ENCODE results near the gene ARHGAP42. TPM values are rescaled to one million over a fixed set of nuclear protein-coding genes. Genes with fewer than 3 reads are reported as not detected.
"Not testable (repeated sequence)": the region's sequence is repeated elsewhere in the genome, so short reads cannot be mapped to it uniquely, and the experiment has no call there.

Gene ARHGAP42
- total and polyA plus RNA-seq, 2 of the 13 experiments (the other 11 are each of a cell fraction or from before 2014, with no cell fraction given) = 2.5 to 4.3 TPM

DNA sequence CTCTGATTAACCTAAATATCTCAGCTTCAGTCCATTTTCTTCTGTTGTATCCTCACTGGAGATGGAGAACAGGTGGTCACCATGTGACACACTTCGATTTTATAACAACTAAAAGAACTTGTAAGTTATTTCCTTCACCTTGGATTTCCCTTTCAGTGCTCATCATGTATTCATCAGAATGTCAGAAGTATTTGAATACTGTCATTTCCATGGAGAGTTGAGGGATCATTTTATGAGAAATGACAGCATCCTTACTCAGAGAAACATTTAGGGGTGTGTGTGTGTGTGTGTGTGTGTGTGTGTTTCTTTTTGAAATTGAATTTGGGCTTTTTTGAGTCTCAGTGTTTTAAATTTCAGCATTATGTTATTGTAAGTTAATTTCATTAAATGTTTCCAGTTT is 205.8 kb downstream of the ARHGAP42 start:
- Histone ChIP-seq H3K4me1 (ENCODE audit: insufficient read depth, low read length) (no peaks in the 10 kb centered on the region), H3K9ac (ENCODE audit: insufficient read depth, low read depth, low read length) (no peak overlapping the region), H3K9me3 (ENCODE audit: low read length) (no peaks in the 10 kb centered on the region), H3K36me3 (replicated peaks in 1 of 2; ENCODE audit: control insufficient read depth in 1 of 2, insufficient read depth in 2 of 2, low read length in 2 of 2) (no peaks in the 10 kb centered on the region), H3K27ac (ENCODE audit: extremely low read length, insufficient read depth, low read length) (no peak overlapping the region), H2AFZ (ENCODE audit: low read length) (no peak overlapping the region), H3K27me3 (ENCODE audit: control insufficient read depth in 1 of 2, insufficient read depth in 2 of 2, low read length in 2 of 2) (no peaks in the 10 kb centered on the region), H3K4me2 (ENCODE audit: low read depth, low read length) (no peak overlapping the region), H4K20me1 (ENCODE audit: insufficient read depth, low read length) (no peaks in the 10 kb centered on the region), H3K4me3 (replicated peaks in 1 of 3; ENCODE audit: insufficient read depth in 1 of 3, low read depth in 2 of 3, low read length in 3 of 3) (no peak overlapping the region), H3K79me2 (ENCODE audit: insufficient read depth, low read length) (no peaks in the 10 kb centered on the region)
- in situ Hi-C loops (cut with HindIII; ENCODE audit: extremely low pct_ligation_motif_present, low pct_unique_long_range_greater_than_20kb) (no loop called here), intact Hi-C loops (cut with micrococcal nuclease; ENCODE audit: unreplicated experiment) (no loop called here)
- ChIA-PET POLR2A (no interaction called here), CTCF (ENCODE audit: low intra/inter-chr PET ratio, low total read pairs) (no interaction called here)
- BruUV-seq (replicated peaks) = no TSS peak
- no peak for DNase-seq (ENCODE audit: low spot score)
- no peak for FAIRE-seq
- TF ChIP-seq, protein P1, sequence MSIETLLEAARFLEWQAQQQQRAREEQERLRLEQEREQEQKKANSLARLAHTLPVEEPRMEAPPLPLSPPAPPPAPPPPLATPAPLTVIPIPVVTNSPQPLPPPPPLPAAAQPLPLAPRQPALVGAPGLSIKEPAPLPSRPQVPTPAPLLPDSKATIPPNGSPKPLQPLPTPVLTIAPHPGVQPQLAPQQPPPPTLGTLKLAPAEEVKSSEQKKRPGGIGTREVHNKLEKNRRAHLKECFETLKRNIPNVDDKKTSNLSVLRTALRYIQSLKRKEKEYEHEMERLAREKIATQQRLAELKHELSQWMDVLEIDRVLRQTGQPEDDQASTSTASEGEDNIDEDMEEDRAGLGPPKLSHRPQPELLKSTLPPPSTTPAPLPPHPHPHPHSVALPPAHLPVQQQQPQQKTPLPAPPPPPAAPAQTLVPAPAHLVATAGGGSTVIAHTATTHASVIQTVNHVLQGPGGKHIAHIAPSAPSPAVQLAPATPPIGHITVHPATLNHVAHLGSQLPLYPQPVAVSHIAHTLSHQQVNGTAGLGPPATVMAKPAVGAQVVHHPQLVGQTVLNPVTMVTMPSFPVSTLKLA (IDR thresholded peaks at IDR 0.05) = peak; percentile 23; the same call in 1 of the 2 replicates
- TF ChIP-seq ZNF567 (CRISPR knock-in tag; IDR thresholded peaks at IDR 0.05; ENCODE audit: borderline replicate concordance) = no peak
- 7% methylated on average over 1 of the region's 1 CpG for WGBS (ENCODE audit: low lambda C conversion rate)
- no peak for ATAC-seq

DNA sequence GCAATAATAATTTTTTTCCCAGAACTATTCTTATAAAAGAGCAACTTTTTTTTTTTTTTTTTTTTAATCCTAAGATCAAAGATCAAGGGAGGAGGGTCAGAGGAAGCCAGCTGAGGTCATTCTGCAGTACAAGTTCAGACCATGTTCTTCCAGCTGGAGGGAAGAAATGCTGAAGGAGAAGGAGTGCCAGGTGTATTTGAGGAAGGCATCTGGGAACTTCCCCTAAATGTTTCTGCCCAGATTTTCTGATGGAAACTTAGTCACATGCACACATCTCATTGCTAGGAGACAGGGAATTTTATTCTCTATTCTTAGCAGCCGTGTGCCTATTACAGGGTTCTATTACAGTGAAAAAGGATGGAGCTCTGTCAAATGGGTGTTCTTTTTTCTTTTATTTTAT is 208.4 kb downstream of the ARHGAP42 start:
- H3K27me3 ChIP-seq (ENCODE audit: control insufficient read depth in 1 of 2, insufficient read depth in 2 of 2, low read length in 2 of 2) = no peaks in the 10 kb centered on the region
- no peak for FAIRE-seq
- no TSS peak for BruUV-seq (replicated peaks)
- whole genome bisulfite sequencing (ENCODE audit: low lambda C conversion rate) = 88% methylated on average over 1 of the region's 1 CpG
- no peaks in the 10 kb centered on the region for H3K36me3 ChIP-seq (replicated peaks in 1 of 2; ENCODE audit: control insufficient read depth in 1 of 2, insufficient read depth in 2 of 2, low read length in 2 of 2)
- H3K4me1 ChIP-seq (ENCODE audit: insufficient read depth, low read length) = no peaks in the 10 kb centered on the region
- POLR2A ChIA-PET = no interaction called here
- DNase-seq (ENCODE audit: low spot score) = no peak
- no peak for TF ChIP-seq RNF2 (conservative IDR thresholded peaks at IDR 0.05; ENCODE audit: low read depth)
- TF ChIP-seq, protein P2, sequence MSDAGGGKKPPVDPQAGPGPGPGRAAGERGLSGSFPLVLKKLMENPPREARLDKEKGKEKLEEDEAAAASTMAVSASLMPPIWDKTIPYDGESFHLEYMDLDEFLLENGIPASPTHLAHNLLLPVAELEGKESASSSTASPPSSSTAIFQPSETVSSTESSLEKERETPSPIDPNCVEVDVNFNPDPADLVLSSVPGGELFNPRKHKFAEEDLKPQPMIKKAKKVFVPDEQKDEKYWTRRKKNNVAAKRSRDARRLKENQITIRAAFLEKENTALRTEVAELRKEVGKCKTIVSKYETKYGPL (CRISPR knock-in tag; IDR thresholded peaks at IDR 0.05) = no peak
- TF ChIP-seq ZKSCAN1 (IDR thresholded peaks at IDR 0.05; ENCODE audit: low read length) = no peak
- no peak for TF ChIP-seq CEBPB (IDR thresholded peaks at IDR 0.05; ENCODE audit: borderline replicate concordance, low read depth, low read length)
- TF ChIP-seq TCF7L2 (IDR thresholded peaks at IDR 0.05; ENCODE audit: low read depth, low read length) = no peak
- TF ChIP-seq NFKB2 (CRISPR knock-in tag; IDR thresholded peaks at IDR 0.05; ENCODE audit: borderline replicate concordance) = no peak
- TF ChIP-seq, protein P3, sequence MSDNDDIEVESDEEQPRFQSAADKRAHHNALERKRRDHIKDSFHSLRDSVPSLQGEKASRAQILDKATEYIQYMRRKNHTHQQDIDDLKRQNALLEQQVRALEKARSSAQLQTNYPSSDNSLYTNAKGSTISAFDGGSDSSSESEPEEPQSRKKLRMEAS (IDR thresholded peaks at IDR 0.05) = no peak
- TF ChIP-seq, protein P4, sequence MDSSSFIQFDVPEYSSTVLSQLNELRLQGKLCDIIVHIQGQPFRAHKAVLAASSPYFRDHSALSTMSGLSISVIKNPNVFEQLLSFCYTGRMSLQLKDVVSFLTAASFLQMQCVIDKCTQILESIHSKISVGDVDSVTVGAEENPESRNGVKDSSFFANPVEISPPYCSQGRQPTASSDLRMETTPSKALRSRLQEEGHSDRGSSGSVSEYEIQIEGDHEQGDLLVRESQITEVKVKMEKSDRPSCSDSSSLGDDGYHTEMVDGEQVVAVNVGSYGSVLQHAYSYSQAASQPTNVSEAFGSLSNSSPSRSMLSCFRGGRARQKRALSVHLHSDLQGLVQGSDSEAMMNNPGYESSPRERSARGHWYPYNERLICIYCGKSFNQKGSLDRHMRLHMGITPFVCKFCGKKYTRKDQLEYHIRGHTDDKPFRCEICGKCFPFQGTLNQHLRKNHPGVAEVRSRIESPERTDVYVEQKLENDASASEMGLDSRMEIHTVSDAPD (CRISPR knock-in tag; IDR thresholded peaks at IDR 0.05) = no peak
- H3K9ac ChIP-seq (ENCODE audit: insufficient read depth, low read depth, low read length) = no peak overlapping the region
- no peaks in the 10 kb centered on the region for H4K20me1 ChIP-seq (ENCODE audit: insufficient read depth, low read length)
- no peak for ATAC-seq
- no peak overlapping the region for H3K4me2 ChIP-seq (ENCODE audit: low read depth, low read length)
- H3K9me3 ChIP-seq (ENCODE audit: low read length) = no peaks in the 10 kb centered on the region
- no peak overlapping the region for H3K27ac ChIP-seq (ENCODE audit: extremely low read length, insufficient read depth, low read length)
- H3K4me3 ChIP-seq (replicated peaks in 1 of 3; ENCODE audit: insufficient read depth in 1 of 3, low read depth in 2 of 3, low read length in 3 of 3) = no peak overlapping the region
- in situ Hi-C loops (cut with HindIII; ENCODE audit: extremely low pct_ligation_motif_present, low pct_unique_long_range_greater_than_20kb) (no loop called here), intact Hi-C loops (cut with micrococcal nuclease; ENCODE audit: unreplicated experiment) (no loop called here)
- no peaks in the 10 kb centered on the region for H3K79me2 ChIP-seq (ENCODE audit: insufficient read depth, low read length)
- CTCF ChIA-PET (ENCODE audit: low intra/inter-chr PET ratio, low total read pairs) = no interaction called here
- no peak overlapping the region for H2AFZ ChIP-seq (ENCODE audit: low read length)

DNA sequence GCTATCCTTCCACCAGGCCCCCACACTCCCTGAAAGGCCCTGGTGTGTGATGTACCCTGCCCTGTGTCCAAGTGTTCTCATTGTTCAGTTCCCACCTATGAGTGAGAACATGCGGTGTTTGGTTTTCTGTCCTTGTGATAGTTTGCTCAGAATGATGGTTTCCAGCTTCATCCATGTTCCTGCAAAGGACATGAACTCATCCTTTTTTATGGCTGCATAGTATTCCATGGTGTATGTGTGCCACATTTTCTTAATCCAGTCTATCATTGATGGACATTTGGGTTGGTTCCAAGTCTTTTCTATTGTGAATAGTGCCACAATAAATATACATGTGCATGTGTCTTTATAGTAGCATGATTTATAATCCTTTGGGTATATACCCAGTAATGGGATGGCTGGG is 208.9 kb downstream of the ARHGAP42 start:
- H3K36me3 ChIP-seq (replicated peaks in 1 of 2; ENCODE audit: control insufficient read depth in 1 of 2, insufficient read depth in 2 of 2, low read length in 2 of 2); H2AFZ ChIP-seq (ENCODE audit: low read length); H3K4me2 ChIP-seq (ENCODE audit: low read depth, low read length); CTCF ChIA-PET (ENCODE audit: low intra/inter-chr PET ratio, low total read pairs); in situ Hi-C loops (cut with HindIII; ENCODE audit: extremely low pct_ligation_motif_present, low pct_unique_long_range_greater_than_20kb); H3K9me3 ChIP-seq (ENCODE audit: low read length); BruUV-seq (replicated peaks); H3K27me3 ChIP-seq (ENCODE audit: control insufficient read depth in 1 of 2, insufficient read depth in 2 of 2, low read length in 2 of 2); H3K9ac ChIP-seq (ENCODE audit: insufficient read depth, low read depth, low read length); H3K4me3 ChIP-seq (replicated peaks in 1 of 3; ENCODE audit: insufficient read depth in 1 of 3, low read depth in 2 of 3, low read length in 3 of 3); POLR2A ChIA-PET; intact Hi-C loops (cut with micrococcal nuclease; ENCODE audit: unreplicated experiment); H4K20me1 ChIP-seq (ENCODE audit: insufficient read depth, low read length); H3K27ac ChIP-seq (ENCODE audit: extremely low read length, insufficient read depth, low read length); H3K4me1 ChIP-seq (ENCODE audit: insufficient read depth, low read length); DNase-seq (ENCODE audit: low spot score); ATAC-seq; FAIRE-seq; H3K79me2 ChIP-seq (ENCODE audit: insufficient read depth, low read length): not testable (repeated sequence)
- 92% methylated on average over 1 of the region's 1 CpG for WGBS (ENCODE audit: low lambda C conversion rate)

All from HepG2 (cell line).